HG03196 (cell line): ENCODE results near the gene MSRB3.
"Not testable (repeated sequence)": the region's sequence is repeated elsewhere in the genome, so short reads cannot be mapped to it uniquely, and the experiment has no call there.

Experiments used
- ATAC-seq: cut with Tn5 transposase; IDR thresholded peaks from one replicate; pipeline ENCODE4 v1.9.1; 2021; ENCODE audit not compliant: unreplicated experiment

The MSRB3 gene

GRCh38 chr12:65449400-65449799 lies 170.9 kb downstream of the MSRB3 start:
- no peak for ATAC-seq

GRCh38 chr12:65450625-65451024 lies 172.1 kb downstream of the MSRB3 start:
- no peak for ATAC-seq

GRCh38 chr12:65454115-65454787 lies 175.8 kb downstream of the MSRB3 start:
- no peak for ATAC-seq

- not testable (repeated sequence) for ATAC-seq
Observed at GRCh38 chr12:65457341-65457740, 178.9 kb downstream of the MSRB3 start.

DNA sequence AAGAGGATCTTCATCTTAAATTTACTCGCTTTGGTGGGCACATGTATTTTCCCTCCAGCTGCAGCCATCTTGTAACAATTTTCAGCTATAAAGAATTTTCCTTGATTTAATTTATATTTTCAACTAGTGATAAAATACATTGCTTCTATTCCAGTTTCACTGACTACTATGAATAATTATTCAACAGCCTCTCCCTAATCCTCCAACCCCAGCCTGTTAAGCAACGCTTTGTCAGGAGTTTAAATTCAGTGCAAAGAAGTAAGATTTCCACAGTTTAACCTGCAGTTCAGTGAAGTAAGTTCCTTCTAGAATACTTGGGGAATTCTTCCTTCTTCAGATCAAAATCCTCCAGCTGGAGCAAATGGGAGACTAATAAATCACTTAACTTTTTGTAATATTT lies 180.2 kb downstream of the MSRB3 start:
- no peak for ATAC-seq

DNA sequence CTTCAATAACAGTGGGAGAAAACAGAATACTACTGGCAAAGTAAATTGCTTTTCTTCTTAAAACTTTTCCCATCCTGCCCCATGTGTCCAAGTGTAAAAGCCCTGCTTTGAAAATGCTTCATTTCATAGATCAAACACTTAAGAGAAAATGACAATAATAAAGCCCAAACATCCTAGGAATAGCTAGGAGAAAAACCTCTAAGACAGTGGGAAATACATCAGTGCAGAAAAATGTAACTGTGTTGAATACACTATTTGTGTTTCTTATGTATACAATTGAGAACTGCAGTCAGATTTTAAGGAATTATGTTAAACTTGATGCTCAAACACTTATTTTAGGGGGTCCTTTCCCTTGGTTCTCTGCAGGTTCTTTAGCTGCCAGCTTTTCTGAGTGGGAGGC lies 181.1 kb downstream of the MSRB3 start:
- ATAC-seq, result no peak

- no peak for ATAC-seq
Observed at GRCh38 chr12:65460063-65460462, 181.6 kb downstream of the MSRB3 start.

- no peak for ATAC-seq
Observed at GRCh38 chr12:65461017-65461416, 182.5 kb downstream of the MSRB3 start.

DNA sequence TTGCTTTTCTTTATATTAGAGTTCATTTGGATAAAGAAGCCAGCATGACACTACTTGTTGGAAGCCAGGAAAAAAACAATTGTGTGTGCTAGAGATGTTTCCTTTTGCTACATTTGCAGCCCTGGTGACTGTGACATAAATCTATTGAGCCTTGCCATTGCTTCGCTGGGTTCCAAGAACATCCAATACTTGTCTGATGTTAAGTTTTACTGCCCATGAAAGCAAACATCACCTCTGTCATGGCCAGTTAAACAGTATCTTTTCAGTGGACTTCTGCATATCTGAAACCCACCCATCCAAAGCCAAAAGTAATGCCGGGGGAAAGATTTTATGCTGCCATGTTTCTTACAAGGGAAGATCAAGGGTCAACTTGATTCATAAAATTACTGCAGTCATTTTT lies 184.0 kb downstream of the MSRB3 start:
- ATAC-seq, result no peak

DNA sequence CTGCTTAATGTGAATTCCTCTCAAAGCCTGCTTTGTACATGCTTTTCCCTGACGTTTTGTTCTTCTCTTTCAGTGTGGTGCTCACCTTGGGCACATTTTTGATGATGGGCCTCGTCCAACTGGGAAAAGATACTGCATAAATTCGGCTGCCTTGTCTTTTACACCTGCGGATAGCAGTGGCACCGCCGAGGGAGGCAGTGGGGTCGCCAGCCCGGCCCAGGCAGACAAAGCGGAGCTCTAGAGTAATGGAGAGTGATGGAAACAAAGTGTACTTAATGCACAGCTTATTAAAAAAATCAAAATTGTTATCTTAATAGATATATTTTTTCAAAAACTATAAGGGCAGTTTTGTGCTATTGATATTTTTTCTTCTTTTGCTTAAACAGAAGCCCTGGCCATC lies 184.6 kb downstream of the MSRB3 start:
- no peak for ATAC-seq

GRCh38 chr12:65463611-65464010 lies 185.1 kb downstream of the MSRB3 start:
- no peak for ATAC-seq

GRCh38 chr12:65464930-65465329 lies 186.4 kb downstream of the MSRB3 start:
- ATAC-seq, result no peak

GRCh38 chr12:65465766-65466547 lies 187.5 kb downstream of the MSRB3 start:
- ATAC-seq, result no peak

DNA sequence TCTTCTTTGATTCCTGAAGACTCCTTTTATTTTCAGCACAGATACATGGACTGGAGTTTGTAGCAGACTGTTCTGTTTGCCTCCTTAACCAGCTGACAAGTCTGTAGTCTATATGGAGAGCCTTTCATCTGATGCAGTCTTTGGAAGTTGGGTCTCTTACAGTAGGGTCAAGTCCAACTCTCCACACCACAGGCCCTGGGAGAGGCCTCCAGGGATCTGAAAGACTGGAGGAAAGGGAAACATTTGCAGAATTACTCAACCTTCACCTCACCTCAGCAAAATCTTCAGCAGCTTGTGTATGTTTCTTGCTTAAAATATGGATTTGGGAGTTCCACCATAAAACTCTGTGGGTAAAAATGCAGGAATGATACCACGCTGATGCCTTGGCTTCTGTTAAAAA lies 188.4 kb downstream of the MSRB3 start:
- ATAC-seq, result no peak

DNA sequence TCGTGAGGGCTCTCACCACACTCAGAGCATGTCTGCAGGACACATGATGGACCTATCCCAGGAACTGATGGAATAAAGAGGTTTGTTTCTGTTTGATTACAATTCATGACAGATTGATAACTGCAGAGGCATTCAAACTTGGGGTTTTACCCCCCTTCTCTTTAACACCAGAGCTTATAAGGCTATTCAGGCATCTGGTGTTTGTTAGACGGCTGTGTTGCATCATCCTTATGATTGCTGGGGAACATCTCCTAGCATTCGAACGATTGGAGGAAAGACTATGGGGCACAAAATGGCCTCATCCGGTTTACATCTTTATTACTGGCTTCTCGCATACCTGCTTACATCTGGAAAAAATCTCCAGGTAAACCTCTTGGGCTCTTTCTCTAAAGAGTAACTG lies 191.8 kb downstream of the MSRB3 start:
- ATAC-seq, result no peak

- no peak for ATAC-seq
Observed at GRCh38 chr12:65472079-65472478, 193.6 kb downstream of the MSRB3 start.

DNA sequence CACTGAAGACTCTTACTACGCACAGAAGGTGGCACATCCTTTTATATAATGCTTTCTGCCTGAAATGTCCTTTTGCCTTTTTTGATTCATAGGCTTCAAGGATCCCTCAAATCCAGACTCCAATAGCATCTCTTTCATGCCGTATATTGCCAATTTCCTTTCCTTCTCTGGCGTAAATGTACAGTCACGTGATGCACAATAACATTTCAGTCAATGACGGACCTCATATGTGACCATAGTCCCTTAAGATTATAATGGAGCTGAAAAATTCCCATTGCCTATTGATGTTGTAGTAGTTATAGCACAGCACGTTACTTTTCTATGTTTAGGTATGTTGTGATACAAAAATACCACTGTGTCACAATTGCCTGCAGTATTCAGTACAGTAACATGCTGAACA lies 196.3 kb downstream of the MSRB3 start:
- ATAC-seq, result no peak

DNA sequence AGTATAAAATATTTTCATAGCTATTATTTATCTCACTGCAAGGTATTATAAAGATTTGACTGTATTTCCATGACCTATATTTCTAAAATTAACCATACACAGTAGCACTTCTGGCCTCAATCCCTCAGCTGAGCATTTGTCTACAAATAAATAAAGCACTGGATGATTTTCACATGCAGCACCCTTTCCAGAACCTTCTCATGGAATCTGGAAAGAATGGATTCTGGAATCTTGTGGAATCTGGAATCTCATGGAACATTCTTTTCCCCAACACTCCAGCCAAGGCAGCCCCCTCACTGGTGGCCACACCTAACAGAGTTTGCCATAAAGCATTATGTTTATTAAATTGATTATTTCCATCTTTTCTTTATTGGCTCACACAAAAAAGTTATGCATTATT lies 199.2 kb downstream of the MSRB3 start:
- no peak for ATAC-seq

DNA sequence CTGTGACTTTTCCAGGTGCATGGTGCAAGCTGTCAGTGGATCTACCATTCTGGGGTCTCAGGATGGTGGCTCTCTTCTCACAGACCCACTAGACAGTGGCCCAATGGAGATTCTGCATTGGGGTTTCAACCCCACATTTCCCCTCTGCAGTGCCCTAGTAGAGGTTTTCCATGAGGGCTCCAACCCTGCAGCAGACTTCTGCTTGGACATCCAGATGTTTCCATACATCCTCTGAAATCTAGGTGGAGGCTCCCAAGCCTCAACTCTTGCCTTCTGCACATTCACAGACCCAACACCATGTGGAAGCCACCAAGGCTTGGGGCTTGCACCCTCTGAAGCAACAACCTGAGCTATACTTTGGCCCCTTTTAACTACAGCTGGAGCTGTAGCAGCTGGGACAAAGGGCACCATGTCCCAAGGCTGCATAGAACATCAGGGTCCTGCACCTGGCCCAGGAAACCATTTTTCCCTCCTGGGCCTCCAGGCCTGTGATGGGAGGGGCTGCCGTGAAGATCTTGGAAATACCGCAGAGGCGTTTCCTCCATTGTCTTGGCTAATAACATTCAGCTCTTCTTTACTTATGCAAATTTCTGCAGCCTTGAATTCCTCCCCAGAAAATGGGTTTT lies 205.5 kb downstream of the MSRB3 start:
- ATAC-seq, result not testable (repeated sequence)

GRCh38 chr12:65488197-65488596 lies 209.7 kb downstream of the MSRB3 start:
- no peak for ATAC-seq

DNA sequence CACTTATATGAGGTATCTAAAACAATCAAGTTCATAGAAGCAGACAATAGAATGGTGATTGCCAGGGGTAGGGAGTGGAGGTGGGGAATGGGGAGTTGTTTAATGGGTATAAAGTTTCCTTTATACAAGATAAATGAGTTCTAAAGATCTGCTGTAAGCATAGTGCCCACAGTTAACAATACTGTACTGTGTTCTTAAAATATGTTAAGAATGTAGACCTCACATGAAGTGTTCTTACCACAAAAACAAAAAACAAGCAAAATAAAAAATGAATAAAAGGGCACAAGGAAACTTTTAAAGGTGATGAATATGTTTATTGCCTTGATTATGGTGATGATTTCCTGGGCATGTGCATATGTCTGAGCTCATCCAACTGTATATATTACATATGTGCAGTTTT lies 211.8 kb downstream of the MSRB3 start:
- ATAC-seq, result no peak
